ENCODE results near the gene KICS2.

GRCh38 chr12:64218597-64218996, 3.5 kb downstream of the KICS2 start:
- TF ChIP-seq CTCF (IDR thresholded peaks at IDR 0.05; ENCODE audit: low read length): no peak
- TF ChIP-seq EZH2 (optimal IDR thresholded peaks at IDR 0.05; ENCODE audit: low read depth, low read length): no peak
- no peak for TF ChIP-seq EZH2phosphoT487 (IDR thresholded peaks at IDR 0.05; ENCODE audit: low read length)
